Embryonic facial prominence (tissue), 1 donor: ENCODE results near the gene TPGS2.
"Not testable (repeated sequence)": the region's sequence is repeated elsewhere in the genome, so short reads cannot be mapped to it uniquely, and the experiment has no call there.

ENCODE experiments used
- DNase-seq: peaks from one replicate; pipeline ENCODE4 v3.0.0-alpha.2; 2016; ENCODE audit errors: extremely low spot score

Gene TPGS2, protein sequence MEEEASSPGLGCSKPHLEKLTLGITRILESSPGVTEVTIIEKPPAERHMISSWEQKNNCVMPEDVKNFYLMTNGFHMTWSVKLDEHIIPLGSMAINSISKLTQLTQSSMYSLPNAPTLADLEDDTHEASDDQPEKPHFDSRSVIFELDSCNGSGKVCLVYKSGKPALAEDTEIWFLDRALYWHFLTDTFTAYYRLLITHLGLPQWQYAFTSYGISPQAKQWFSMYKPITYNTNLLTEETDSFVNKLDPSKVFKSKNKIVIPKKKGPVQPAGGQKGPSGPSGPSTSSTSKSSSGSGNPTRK

DNA sequence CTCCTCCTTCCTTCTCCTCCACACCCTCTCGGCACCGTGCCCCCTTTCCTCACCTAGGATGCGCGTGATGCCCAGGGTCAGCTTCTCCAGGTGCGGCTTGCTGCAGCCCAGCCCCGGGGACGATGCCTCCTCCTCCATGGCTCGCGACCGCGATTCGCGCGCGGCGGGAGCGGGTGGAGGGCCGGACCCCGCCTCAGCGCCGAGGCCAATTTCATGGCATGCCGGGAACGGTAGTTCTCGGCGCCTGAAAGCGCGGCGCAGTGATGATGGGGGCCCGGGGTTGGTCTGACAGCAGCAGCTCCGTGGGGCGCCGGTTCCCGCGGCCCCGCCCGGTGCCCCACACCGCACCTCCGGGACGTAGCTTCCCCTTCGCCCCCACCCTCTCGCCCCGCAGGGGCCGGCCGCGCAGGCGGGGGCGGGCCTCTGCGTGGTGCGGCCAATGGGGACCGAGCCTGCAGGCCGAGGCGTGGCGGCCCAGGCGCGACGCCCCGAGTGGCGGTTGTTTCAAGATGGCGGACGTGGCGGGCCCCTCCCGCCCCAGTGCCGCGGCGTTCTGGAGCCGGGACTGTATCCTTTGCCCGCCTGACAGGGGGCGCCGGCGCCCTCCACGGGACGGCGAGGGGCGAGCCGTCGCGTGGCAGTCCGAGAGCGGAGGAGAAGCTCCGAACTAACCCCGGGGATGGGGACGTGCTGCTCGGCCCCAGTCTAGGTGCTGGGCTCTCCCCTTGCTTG, at the start of gene TPGS2, which contains the start of gene KIAA1328:
TPGS2 (minus strand) TSS at position 373 of the 732 bp plus-strand sequence; CDS start at position 138, 235 bp downstream.
KIAA1328 (plus strand) TSS at position 498 of the 732 bp plus-strand sequence; CDS start at position 510, 12 bp downstream.
- peak; percentile 64 for DNase-seq

DNA sequence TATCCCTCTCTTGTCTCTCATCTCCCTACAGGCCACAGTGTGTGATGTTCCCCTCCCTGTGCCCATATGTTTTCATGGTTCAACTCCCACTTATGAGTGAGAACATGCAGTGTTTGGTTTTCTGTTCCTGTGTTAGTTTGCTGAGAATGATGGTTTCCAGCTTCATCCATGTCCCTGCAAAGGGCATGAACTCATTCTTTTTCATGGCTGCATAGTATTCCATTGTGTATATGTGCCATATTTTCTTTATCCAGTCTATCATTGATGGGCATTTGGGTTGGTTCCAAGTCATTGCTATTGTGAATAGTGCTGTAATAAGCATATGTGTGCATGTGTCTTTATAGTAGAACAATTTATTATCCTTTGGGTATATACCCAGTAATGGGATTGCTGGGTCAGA, 45.0 kb upstream of the TPGS2 start:
- not testable (repeated sequence) for DNase-seq

DNA sequence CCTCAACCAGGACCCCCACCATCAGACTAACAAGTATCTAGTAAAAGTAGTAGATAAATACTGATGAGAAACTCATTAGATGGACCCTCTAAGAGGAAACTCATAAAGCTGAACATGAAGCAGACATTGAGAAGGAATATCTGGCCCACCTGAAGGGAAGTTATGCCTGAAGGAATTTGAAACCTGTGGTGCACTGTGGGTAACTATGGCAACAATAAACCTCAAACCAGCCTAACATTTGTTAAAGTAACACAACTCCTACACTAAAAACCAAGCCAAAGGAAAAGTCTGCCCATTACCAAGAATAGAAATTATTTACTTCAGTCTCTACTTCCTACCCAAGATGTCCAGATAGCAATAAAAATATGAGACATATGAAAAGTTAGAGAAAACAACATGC, 43.5 kb upstream of the TPGS2 start:
- DNase-seq = no peak

DNA sequence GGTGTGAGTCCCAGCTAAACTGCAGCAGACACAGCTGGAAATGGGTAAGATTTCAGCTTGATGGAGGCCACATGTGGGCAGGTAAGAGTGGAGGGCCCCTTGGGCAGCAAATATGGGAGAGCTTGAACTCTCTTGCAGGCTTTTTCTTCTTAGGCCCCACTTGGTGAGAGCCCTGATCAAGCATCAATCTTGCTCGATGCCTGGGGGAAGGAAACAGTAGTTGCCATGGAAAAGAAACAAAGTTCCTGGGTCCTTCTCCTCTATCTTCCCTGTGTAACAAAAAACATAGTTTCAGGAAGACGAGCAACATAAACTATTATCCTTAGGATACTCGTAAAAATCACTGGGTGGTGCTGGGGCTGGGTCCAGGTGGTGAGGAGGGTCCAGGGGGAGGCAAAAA, 43.0 kb upstream of the TPGS2 start:
- no peak for DNase-seq

DNA sequence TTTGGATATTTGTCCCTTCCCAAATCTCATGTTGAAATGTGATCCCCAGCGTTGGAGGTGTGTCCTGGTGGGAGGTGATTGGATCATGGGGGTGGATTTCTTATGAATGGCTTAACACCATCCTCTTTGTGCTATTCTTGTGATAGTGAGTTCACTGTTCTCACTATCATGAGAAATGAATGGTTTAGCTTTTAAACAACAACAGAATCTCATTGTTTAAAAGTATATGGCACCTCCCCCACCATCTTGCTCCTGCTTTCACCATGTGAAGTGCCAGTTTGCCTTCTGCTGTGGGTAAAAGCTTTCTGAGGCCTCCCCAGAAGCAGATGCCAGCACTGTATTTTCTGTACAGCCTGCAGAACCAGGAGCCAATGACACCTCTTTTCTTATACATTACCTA, 38.3 kb upstream of the TPGS2 start:
- no peak for DNase-seq

DNA sequence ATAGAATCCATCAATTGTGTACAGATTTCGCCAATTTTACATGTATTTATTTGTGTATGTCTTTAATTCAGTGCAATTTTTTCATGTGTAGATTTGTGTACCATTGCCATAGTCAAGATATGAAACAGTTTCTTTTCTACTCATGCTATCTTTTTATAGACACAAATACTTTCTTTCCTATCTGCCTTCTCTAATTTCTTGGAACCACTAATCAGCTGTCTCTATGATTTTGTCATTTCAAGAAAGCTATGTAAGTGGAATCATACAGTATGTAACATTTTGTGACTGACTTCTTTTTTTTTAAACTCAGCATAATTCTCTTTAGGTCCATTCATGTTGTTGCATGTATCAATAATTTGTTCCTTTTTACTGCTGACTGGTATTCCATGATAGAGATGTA, 33.4 kb upstream of the TPGS2 start:
- no peak for DNase-seq

DNA sequence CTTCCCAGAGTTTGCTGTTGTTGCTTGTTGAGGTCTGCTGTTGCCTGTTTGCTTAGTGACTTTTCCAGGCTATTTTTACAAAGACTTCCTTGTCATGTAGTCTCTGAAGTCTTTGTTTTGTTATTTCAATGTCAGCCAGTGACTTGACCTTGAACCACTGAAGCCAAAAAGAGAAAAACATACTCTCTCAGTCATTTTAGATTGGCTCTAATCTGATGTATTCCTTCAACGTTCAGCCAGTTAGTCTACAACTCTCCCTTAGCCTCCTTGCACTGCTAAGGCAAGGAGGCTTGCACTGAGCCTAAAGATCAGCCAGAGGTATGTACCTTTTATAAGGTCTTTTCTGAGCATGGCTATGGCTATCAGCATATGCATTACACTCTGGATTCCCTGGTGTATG, 28.0 kb upstream of the TPGS2 start:
- no peak for DNase-seq

DNA sequence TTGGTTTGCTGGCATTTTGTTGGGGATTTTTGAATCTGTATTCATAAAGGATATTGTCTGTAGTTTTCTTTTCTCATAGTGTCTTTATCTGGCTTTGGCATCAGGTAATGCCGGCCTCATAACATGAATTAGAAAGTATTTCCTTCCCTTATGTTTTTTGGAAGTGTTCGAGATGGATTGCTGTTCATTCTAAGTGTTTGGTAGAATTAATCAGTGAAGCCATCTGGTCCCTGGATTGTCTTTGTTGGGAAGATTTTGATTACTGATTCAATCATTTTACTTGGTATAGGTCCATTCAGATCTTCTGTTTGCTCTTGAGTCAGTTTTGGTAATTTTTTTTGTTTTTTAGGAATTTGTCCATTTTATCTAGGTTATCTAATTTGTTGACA, 22.4 kb upstream of the TPGS2 start:
- DNase-seq = no peak

DNA sequence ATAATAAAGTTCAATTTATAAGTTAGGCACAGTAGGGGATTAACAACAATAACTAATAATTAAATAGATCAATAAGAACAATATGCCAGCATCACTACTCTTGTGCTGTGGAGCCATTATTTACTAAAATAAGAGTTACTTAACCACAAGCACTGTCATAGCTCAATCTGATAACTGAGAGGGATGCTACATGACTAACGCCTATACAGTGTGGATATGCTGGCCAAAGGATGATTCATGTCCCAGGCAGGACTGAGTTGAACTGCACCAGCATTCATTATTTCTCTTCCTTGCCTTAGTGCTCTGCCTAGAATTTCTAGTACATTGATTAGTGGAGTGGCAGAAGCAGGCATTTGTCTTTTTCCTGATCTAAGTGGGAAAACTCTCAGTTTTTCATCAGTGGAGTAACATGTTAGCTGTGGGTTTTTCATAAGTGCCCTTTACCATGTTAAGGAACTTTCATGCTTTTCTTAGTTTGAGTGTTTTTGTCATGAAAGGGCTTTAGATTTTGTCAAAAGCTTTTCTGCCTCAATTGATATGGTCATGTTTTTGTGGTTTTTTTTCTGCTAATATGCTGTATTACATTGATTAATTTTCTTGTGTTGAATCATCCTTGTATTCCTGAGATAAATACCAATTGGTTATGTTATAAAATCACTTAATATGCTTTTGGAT, 21.9 kb upstream of the TPGS2 start:
- DNase-seq = no peak

DNA sequence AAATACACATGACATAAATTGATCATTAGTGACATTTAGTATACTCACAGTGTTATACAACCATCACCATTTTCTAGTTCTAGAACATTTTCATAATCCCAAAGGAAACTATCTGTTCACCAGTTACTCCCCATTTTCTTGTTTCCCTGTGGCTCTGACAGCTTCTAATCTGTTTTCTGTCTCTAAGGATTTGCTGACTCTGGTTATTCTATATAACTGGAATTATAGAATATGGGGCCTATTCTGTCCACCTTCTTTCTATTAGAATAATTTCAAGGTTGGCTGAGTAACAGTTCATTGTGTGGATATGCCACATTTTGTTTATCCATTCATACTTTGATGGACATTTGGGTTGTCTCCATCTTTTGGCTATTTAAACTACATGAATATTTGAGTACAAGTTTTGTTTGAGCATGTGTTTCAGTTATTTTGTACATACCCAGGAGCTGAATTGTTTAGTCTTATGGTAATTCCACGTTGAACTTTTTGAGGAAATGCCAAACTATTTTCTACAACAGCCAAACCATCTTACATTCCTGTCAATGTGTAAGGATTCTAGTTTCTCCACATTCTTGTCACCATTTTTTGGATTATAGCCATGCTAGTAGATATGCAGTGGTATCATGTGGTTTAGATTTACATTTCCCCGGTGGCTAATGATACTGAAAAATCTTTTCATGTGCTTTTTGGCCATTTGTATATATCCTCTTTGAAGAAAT, 20.6 kb upstream of the TPGS2 start:
- no peak for DNase-seq

DNA sequence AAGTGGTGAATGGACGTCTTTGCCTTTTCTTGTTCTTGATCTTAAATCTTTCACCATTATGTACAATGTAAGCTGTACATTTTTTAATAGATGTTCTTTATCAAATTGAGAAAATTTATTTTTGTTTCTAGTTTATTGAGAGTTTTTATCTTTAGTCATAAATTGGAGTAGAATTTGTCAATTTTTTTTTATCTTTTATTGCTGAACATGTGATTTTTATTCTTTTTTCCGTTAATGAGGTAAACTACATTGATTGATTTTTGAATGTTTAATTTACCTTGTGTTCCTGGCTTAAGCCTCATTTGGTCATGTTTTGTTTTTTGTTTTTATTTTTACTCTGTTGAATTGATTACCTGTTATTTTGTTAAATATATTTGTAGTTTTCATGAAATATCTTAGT, 19.8 kb upstream of the TPGS2 start:
- no peak for DNase-seq

DNA sequence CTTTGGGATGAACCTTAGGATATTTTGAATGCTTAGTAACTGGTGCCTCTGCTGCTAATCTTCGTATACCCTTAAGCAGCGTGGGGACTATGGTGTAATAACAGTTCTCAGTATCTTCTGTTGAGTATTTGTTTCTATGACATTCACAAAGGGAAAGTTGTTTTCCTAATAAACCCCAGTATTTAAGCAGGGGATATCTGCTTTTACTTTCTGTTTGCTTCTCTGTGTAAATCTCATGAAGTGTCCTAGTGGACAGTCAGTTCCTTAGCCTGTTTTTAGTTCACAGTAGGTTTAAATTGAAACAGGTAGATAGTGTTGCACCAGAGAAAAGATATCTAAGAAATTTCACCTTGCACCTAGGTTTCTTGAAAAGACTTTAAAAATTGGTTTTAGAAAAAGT, 15.0 kb upstream of the TPGS2 start:
- no peak for DNase-seq

DNA sequence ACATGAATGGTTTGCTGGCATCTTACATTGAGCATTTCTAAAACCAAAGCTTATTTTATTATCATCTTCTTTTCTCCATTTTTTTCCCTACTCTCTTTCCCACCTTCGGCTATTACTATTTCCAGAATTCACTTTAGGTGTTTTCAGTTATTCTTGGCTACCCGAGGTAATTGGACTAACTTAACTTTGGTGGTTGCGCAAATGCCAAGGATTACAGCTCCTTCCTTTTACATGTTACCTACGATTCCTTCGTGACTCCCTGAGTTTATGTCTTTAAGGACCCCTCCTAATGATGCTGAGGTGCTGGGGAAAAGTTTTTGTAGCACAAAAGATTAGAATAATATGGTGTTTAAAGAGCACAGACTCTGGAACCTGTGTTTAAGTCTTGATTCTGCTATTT, 14.4 kb upstream of the TPGS2 start:
- no peak for DNase-seq

DNA sequence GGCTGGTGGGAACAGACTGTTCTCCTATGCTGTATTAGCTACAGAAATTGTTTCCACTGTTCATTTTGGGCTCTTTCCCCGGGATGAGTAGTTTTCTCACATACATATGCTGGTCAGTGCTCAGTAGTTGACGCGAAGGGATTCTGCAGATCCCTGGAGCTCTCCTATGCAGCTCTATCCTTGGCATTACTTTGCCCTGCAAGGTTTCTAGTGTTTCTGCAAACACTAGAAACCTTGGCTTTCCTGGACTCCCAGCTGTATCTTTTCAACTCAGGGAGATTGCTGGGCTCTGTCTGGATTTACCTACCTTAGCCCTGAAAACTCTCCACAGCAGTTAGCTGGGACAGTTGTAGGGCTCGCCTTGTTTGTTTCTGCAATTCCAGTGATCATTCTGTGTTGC, 11.0 kb upstream of the TPGS2 start:
- DNase-seq = no peak

DNA sequence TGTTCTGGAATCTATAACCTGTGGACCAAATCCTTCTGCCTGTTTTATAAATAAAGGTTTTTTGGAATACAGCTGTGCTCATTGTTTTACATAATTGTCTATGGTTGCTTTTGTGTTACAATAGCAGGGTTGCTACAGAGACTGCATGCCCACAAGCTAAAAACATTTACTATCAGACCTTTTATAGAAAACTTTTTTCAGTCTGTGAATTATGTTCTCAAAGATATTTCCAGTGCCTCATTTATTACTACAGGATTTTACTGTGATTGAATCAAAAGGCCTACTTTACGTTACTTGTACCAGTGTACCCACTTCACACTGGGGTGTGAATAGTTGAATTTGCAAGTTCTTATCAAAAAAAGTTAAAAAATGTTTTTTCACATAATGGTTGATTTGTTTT, 7.1 kb upstream of the TPGS2 start:
- no peak for DNase-seq

DNA sequence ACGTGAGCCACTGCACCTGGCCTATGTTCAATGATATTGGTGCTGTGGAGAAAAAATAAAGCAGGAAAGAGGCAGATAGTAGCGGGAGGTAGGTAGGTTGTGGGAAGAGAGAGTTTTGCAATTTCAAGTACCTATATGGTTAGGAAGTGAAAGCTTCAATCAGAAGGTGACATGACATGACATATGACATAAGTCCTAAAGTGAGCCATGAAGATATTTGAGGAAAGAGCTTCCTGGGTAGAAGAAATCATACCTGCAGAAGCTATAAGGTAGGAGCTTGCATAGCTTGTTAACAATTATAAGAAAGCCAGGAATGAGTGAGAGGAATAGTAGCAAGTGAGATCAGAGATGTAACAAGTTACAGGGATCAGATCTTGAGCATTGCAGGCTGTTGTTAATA, 4.3 kb upstream of the TPGS2 start:
- no peak for DNase-seq

DNA sequence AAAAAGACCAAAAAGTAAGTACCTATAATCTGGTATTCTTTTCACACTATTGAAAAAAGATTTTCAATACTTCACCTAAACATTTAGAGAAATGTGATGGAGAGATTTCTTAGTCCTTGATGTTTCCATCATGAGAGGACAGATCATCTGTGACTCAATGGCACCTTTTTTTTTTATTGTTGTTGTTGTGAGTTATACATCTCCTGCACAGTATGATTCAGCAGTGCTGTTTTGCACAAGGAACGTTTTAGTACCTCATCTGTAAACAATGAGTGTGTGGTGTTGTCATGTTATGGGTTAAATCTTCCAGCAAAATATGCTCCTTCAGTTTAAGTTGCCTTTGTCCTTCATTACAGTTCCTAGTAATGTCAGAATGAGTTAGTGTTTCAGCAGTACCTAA, 2.3 kb upstream of the TPGS2 start:
- DNase-seq = no peak

DNA sequence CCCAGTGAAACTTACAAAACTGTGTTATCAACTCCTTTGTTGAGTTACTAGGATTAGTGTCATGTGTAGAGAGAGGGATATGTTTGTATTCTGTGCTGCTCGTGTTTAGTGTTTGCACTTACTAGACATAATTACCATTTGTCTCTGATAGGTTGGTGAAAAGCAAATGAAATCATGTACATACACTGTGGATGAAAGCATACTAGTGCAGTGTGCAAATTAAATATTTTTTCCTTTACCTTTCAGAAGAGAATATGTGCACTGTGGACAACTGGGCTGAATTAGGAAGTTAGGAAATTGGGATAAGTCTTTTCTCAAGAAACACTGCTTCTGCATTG, 1.3 kb upstream of the TPGS2 start:
- no peak for DNase-seq

DNA sequence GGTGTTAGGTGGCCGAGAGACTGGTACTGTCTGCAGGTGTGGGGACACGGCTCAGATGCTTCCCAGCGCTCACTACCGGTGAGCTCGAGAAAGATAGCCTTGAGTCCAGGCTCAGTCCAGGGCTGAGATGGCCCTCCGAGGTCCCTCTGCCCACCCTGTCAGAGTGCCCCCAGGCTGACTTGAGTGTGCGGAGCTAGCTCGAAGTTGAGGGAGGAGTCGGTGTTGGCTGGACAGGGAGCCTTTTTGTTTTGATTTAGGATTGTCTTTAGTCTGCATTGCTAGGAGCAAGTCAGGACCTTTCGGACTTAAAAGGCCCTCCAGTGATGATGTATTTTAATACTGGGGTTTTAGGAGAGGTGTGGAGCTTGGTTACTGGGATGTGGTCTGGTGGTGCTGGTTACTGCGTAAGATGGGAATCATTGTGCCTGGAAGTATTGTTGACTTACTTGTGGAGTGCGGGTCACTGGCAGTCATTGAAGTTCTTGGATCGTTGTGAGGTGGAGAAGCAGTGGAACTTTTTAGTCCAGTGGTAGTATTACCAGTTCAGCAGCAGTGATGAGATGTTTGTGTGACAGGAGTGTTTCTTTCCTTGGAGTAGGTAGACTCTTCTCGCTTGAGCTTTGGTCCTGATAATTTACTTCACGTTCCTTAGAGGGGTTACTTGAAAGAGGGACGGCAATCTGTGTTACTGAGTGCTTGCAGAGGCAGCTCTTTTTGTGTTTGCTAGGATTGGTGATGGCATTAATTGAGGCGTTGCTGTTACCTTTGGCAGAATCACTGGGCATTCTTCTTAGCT, 758 bp upstream of the TPGS2 start:
- DNase-seq = no peak

DNA sequence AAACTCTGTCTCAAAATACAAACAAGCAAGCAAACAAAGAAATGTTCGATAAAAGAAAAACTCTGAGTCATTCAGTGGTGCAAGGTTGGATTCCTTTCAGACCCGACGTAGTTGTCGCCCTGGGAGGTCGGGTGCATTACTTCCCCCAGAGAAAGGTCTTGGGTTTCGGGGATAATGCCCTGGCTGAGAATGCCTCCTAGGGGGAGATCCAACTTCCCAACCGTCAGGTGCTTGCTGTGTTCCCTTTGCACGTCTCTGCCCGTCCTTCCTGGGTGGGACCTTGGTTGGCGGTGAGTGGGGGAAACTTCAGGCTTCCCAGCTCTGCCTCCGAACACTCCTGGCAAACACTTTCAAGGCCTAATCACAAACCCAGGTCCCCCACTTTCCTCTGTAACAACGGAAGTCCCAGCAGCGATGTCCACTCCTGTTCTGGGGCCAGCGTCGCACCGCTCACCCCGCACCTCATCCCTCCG, 609 bp downstream of the TPGS2 start:
- DNase-seq = no peak

DNA sequence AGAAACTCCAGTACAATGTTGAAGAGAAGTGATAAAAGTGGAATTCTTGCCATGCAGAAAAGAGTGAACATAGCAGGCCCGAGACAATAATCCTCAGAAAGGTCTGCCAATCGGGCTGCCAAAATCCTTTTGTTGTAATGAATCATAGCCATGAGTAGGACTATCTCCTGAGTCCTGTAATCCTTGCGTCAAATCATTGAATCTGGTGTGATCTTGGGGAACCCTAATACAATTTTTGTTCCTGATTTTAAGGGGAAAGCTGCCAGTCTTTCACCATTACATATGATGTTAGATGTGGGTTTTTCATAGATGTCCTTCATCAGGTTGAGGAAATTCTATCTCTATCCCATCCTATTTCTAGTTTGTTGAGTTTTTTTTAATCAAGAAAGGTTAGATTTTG, 2.2 kb downstream of the TPGS2 start:
- no peak for DNase-seq
